ENCODE measurements around the gene POLG2. TPM values are rescaled to one million over a fixed set of nuclear protein-coding genes. Genes with fewer than 3 reads are reported as not detected.
"Not testable (repeated sequence)": the region's sequence is repeated elsewhere in the genome, so short reads cannot be mapped to it uniquely, and the experiment has no call there.

Gene POLG2
- total RNA-seq, 2 donors from 2014 or later: 32.6 to 61.1 TPM

DNA sequence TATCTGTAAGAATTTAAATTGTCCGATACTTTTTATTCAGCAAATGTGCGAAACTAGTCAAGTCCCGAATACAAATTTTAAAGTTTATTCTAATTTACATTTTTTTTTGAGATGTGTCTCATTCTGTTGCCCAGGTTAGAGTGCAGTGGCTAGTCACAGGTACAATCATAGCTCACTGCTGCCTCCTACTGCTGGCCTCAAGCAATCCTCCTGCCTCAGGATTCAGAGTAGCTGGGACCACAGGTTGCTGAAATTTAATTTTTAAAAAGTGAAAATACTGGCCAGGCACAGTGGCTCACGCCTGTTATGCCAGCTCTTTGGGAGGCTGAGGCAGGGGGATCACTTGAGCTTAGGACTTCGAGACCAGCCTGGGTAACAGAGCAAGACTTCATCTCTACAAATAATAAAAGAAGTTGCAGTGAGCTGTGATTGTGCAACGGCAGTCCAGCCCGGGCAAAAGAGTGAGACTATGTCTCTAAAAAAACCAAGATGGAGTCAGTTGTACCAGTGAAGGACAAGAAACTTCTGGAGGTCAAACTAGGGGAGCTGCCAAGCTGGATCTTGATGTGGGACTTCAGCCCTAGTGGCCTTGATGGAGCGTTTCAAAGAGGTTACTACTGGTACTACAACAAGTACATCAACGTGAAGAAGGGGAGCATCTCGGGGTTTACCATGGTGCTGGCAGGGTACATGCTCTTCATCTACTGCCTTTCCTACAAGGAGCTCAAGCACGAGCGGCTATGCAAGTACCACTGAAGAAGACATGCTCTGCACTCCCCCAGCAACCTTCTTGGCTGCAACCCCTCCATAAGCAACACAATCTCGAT lies 5.6 kb downstream of the POLG2 start:
- H3K27ac Mint-ChIP-seq: no peak overlapping the region
- peaks cover 14% of the 10 kb centered on the region for H3K36me3 Mint-ChIP-seq
- H3K9me3 Mint-ChIP-seq: no peaks in the 10 kb centered on the region
- DNase-seq (ENCODE audit: low spot score) (no peak), ATAC-seq (peak in 1 of 2 donors; percentile 70)
- peaks cover 21% of the 10 kb centered on the region in 2 donors for H3K4me1 Mint-ChIP-seq (ENCODE audit: low read depth in 2 of 2)
- H3K4me3 Mint-ChIP-seq: no peak overlapping the region
- no peaks in the 10 kb centered on the region for H3K27me3 Mint-ChIP-seq

DNA sequence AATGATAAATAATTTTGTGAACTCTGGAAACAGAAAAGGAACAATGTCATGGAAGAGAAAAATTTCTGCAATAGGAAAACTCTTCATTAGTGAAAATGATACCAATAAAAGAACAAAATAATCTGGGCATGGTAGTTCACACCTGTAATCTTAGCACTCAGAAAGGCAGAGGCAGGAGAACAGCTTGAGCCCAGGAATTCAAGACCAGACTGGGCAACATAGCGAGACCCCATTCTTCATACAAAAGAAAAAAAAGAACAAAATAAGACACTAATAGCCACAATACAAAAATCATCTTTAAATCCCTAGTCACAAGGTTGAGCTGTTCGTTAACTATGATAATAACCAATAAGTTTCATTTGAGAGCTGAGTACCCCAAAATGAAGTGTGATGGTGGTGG lies 8.6 kb downstream of the POLG2 start:
- peaks cover 6 to 8% of the 10 kb centered on the region in 2 donors for H3K4me1 Mint-ChIP-seq (ENCODE audit: low read depth in 2 of 2)
- H3K27me3 Mint-ChIP-seq: no peaks in the 10 kb centered on the region
- no peak overlapping the region for H3K4me3 Mint-ChIP-seq
- H3K27ac Mint-ChIP-seq: no peak overlapping the region
- H3K9me3 Mint-ChIP-seq: no peaks in the 10 kb centered on the region
- ATAC-seq (no peak), DNase-seq (ENCODE audit: low spot score) (no peak)
- peaks cover 15% of the 10 kb centered on the region for H3K36me3 Mint-ChIP-seq

DNA sequence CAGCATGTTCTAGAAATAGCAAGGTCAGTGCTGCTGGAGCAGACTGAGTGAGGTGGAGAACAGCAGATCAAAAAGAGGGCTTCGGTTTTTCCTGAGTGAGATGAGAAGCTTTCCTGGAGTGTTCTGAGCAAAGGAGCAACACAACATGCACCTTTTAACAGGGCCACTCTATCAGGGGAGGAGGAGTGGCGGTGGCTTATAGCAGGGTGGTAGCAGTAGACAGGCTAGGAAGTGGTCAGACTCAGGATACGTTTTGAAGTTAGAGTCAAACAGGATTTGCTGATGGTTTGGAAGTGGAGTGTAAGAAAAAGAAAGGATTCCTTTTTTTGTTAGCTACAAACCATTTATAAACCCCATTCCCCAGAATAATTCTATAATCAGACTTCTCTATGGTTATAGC lies 12.5 kb downstream of the POLG2 start:
- no peak for DNase-seq (ENCODE audit: low spot score)
- Mint-ChIP-seq H3K27me3 (no peaks in the 10 kb centered on the region), H3K27ac (no peak overlapping the region), H3K4me1 (ENCODE audit: low read depth in 2 of 2) (peaks cover 0 to 4% of the 10 kb centered on the region in 2 donors), H3K36me3 (peaks cover 9% of the 10 kb centered on the region), H3K4me3 (no peak overlapping the region), H3K9me3 (no peaks in the 10 kb centered on the region)
- ATAC-seq: peak in 1 of 2 donors; percentile 13

DNA sequence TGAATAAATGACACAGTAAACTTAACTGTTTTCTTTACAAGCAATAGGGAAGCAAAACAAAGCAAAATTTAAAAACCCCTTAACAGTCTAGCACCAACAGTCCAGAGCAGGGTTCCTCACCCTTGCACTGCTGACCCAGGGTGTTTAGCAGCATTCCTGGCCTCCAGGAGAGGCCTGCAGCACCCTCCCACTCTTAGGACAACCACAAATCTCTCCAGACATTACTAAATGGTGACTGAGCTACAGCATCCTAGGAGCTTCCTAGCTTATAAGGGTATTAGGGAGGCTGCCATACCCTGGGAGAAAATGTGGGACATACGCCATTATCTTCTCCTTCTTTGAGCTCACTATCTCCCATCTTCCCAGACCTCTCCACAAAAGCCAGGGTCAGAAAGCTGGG lies 15.9 kb downstream of the POLG2 start:
- Mint-ChIP-seq H3K9me3 (no peaks in the 10 kb centered on the region), H3K27ac (no peak overlapping the region), H3K36me3 (peaks cover 10% of the 10 kb centered on the region), H3K4me1 (ENCODE audit: low read depth in 2 of 2) (peaks cover 4% of the 10 kb centered on the region in 2 donors), H3K27me3 (no peaks in the 10 kb centered on the region), H3K4me3 (no peak overlapping the region)
- DNase-seq (ENCODE audit: low spot score): no peak
- no peak for ATAC-seq

DNA sequence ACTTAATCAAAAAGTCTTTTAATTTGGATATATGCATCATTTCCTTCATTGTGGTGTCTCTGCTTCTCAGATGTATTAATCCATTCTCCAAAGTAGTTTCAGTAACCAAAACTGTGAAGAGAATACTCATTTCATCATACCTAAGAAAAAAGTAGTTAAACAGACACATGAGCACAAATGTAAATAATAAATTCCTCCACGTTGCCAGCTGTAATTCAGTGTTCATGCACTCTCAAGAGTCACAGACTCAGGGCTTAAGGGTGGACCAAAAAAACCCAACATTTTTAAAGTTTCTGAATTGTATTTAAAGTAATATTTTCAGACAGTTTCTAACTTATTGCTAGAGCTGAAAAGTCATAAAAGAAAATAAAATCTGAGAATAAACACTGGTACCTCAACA lies 19.0 kb downstream of the POLG2 start:
- H3K36me3 Mint-ChIP-seq: peaks cover 6% of the 10 kb centered on the region
- no peak overlapping the region for H3K4me3 Mint-ChIP-seq
- no peaks in the 10 kb centered on the region for H3K27me3 Mint-ChIP-seq
- H3K9me3 Mint-ChIP-seq: no peaks in the 10 kb centered on the region
- no peak overlapping the region for H3K27ac Mint-ChIP-seq
- H3K4me1 Mint-ChIP-seq (ENCODE audit: low read depth in 2 of 2): peaks cover 0 to 4% of the 10 kb centered on the region in 2 donors
- ATAC-seq: no peak
- no peak for DNase-seq (ENCODE audit: low spot score)

DNA sequence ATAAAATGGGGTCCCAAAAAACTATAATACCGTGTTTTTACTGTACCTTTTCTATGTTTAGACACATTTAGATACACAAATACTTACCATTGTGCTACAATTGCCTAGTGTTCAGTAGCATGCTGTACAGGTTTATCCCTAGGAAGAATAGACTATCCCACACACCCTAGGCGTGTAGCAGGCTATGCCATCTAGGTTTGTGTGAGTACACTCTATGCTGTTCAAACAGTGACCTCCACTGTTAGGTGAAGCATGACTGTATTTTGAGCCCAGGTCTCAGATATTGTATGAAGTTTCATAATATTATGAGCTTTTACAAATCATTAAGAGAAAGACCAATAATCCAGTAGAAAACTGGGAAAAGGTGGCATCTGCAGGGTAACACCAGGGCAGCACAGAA lies 24.3 kb downstream of the POLG2 start:
- DNase-seq (ENCODE audit: low spot score): no peak
- Mint-ChIP-seq H3K27ac (no peak overlapping the region), H3K36me3 (peaks cover 6% of the 10 kb centered on the region), H3K4me1 (ENCODE audit: low read depth in 2 of 2) (peaks cover 0 to 4% of the 10 kb centered on the region in 2 donors), H3K9me3 (no peaks in the 10 kb centered on the region), H3K27me3 (no peaks in the 10 kb centered on the region), H3K4me3 (no peak overlapping the region)
- no peak for ATAC-seq

DNA sequence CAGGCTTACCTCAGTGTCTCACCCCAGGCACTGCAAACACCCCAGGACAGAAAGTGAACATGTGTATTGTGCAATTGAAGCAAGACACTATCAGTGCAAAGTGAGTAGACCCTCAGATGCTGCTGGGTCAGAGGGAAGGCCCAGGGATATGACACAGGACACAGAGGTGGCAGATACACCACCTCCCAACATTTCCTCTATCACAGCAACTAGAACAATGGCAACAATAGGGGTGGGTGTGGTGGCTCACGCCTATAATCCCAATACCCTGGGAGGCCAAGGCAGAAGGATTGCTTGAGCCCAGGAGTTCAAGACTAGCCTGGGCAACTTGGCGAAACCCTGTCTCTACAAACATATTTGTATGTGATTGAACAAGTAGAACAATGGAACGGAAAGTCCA lies 25.4 kb downstream of the POLG2 start:
- Mint-ChIP-seq H3K4me1 (ENCODE audit: low read depth in 2 of 2) (no peaks in the 10 kb centered on the region), H3K27me3 (peaks cover 0 to 8% of the 10 kb centered on the region in 2 donors), H3K9me3 (no peaks in the 10 kb centered on the region), H3K27ac (no peak overlapping the region), H3K36me3 (no peaks in the 10 kb centered on the region), H3K4me3 (no peak overlapping the region)
- ATAC-seq (no peak), DNase-seq (ENCODE audit: low spot score) (no peak)

DNA sequence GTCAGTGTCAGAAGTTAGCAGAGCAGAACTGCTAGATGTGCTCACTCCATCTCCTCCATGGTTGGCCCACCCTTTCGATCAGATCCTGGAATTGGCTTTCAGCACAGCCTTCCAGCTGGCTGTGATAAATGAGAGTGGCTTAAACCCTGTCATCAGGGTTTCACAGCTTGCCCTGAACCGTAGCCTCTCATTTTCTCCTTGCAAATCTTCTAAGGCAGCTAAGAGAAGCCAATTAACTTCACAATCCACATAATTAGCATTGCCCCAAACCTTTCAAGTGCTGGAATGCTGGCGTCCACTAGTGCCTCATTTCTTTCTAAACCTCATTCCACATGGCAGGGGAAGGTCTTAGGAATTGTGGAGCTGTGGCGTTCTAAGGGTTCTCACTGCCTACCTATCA lies 26.2 kb downstream of the POLG2 start:
- no peaks in the 10 kb centered on the region for H3K9me3 Mint-ChIP-seq
- ATAC-seq (no peak), DNase-seq (ENCODE audit: low spot score) (no peak)
- H3K27me3 Mint-ChIP-seq: peaks cover 0 to 16% of the 10 kb centered on the region in 2 donors
- H3K4me1 Mint-ChIP-seq (ENCODE audit: low read depth in 2 of 2): no peaks in the 10 kb centered on the region
- no peak overlapping the region for H3K4me3 Mint-ChIP-seq
- no peaks in the 10 kb centered on the region for H3K36me3 Mint-ChIP-seq
- no peak overlapping the region for H3K27ac Mint-ChIP-seq

DNA sequence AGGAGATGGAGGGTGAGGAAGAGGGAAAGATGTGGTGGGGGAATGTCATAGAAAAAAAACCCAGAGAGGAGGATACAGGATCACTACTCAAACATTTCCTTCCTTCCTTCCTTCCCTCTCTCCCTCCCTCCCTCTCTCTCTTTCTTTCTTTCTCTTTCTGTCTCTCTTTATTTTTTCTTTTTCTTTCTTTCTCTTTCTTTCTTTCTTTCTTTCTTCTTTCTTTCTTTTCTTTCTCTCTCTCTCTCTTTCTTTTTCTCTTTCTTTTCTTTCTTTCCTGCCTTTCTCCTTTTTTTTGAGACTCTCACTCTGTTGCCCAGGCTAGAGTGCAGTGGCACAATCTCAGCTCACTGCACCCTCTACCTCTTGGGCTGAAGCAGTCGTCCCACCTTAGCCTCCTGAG lies 30.0 kb downstream of the POLG2 start:
- H3K27me3 Mint-ChIP-seq: peaks cover 0 to 18% of the 10 kb centered on the region in 2 donors
- not testable (repeated sequence) for H3K27ac Mint-ChIP-seq; DNase-seq (ENCODE audit: low spot score); H3K9me3 Mint-ChIP-seq; H3K4me3 Mint-ChIP-seq; H3K4me1 Mint-ChIP-seq (ENCODE audit: low read depth in 2 of 2); H3K36me3 Mint-ChIP-seq; ATAC-seq

DNA sequence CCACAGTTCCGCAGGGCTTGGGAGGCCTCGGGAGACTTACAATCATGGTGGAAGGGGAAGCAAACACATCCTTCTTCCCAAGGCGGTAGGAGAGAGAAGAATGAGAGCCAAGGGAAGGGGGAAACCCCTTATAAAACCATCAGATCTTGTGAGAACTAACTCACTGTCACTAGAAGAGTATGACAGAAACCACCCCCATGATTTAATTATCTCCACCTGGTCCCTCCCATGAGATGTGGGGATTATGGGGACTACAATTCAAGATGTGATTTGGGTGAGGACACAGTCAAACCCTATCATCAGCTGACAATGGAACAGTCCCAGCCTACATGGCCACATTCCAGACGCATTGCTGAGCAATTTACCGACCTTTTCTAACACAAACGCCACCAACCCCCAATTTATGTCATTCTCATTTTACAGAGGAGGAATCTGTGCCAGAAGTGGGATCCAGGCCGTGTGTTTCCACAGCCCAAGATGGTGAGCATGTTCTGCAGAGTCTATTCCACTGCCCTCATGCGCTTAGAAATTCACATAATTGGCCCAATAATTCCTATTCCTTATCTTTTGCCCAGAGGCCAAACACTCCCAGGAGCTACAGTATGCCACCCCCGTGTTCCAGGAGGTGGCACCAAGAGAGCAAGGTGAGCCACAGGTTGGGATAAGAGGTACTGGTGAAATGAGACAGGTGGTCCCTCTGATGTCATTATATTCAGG lies 30.7 kb downstream of the POLG2 start:
- no peaks in the 10 kb centered on the region for H3K4me1 Mint-ChIP-seq (ENCODE audit: low read depth in 2 of 2)
- H3K4me3 Mint-ChIP-seq: no peak overlapping the region
- no peak for DNase-seq (ENCODE audit: low spot score)
- no peak for ATAC-seq
- H3K9me3 Mint-ChIP-seq: no peaks in the 10 kb centered on the region
- no peaks in the 10 kb centered on the region for H3K36me3 Mint-ChIP-seq
- peaks cover 0 to 18% of the 10 kb centered on the region in 2 donors for H3K27me3 Mint-ChIP-seq
- no peak overlapping the region for H3K27ac Mint-ChIP-seq

DNA sequence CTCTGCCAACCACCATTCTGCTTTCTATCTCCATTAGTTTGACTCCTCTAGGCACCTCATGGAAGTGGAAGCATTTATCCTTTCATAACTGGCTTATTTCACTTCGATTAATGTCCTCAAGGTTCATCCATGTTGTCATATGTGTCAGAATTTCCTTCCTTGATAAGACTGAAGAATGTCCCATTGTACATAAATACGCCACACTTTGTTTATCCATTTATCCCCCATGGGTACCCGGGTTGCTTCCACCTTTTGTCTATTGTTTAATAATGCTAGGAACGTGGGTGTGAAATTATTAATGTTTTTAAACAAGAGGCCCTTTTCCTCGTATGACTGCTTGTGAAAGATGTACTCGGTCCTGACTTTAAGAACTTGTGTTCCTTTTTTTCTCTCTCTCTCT lies 35.1 kb downstream of the POLG2 start:
- Mint-ChIP-seq H3K27me3 (peaks cover 0 to 13% of the 10 kb centered on the region in 2 donors), H3K27ac (no peak overlapping the region), H3K9me3 (no peaks in the 10 kb centered on the region), H3K36me3 (no peaks in the 10 kb centered on the region), H3K4me3 (no peak overlapping the region), H3K4me1 (ENCODE audit: low read depth in 2 of 2) (peaks cover 0 to 5% of the 10 kb centered on the region in 2 donors)
- DNase-seq (ENCODE audit: low spot score): no peak
- ATAC-seq: no peak

DNA sequence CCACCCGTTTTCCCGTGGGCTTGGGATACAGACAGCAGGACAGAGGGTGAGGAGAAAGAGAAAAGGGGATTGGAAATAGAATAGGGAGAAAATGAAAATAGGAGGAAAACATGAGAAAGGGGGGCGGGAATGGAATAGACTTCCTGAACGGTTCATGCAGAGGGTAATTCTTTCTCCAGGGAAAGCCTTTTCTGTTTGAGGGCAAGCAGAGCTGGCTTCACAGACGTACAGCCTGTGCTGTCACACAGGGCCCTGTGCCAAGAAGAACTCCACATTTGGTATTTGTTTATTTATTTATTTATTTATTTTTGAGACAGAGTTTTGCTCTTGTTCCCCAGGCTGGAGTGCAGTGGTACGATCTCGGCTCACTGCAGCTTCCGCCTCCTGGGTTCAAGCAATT lies 35.9 kb downstream of the POLG2 start:
- H3K27ac Mint-ChIP-seq: no peak overlapping the region
- DNase-seq (ENCODE audit: low spot score) (no peak), ATAC-seq (no peak)
- H3K9me3 Mint-ChIP-seq: no peaks in the 10 kb centered on the region
- no peak overlapping the region for H3K4me3 Mint-ChIP-seq
- no peaks in the 10 kb centered on the region for H3K36me3 Mint-ChIP-seq
- H3K4me1 Mint-ChIP-seq (ENCODE audit: low read depth in 2 of 2): peaks cover 5 to 11% of the 10 kb centered on the region in 2 donors
- H3K27me3 Mint-ChIP-seq: peaks cover 0 to 5% of the 10 kb centered on the region in 2 donors

DNA sequence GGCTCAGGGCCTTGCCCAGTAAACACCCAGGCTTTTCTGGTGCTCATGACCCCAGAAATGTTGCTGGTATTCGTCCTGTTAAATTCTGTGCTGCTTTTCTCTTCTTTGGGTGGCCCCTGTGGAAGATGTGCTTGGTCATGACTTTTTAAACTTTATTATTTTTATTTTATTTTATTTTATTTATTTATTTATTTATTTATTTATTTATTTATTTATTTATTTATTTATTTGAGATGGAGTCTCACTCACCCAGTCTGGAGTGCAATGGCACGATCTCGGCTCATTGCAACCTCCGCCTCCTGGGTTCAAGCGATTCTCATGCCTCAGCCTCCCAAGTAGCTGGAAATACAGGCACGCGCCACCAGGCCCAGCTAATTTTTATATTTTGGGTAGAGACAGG lies 37.0 kb downstream of the POLG2 start:
- ATAC-seq; H3K36me3 Mint-ChIP-seq; H3K27ac Mint-ChIP-seq; H3K27me3 Mint-ChIP-seq; H3K9me3 Mint-ChIP-seq; DNase-seq (ENCODE audit: low spot score); H3K4me3 Mint-ChIP-seq: not testable (repeated sequence)
- H3K4me1 Mint-ChIP-seq (ENCODE audit: low read depth in 2 of 2): peaks cover 8 to 11% of the 10 kb centered on the region in 2 donors

DNA sequence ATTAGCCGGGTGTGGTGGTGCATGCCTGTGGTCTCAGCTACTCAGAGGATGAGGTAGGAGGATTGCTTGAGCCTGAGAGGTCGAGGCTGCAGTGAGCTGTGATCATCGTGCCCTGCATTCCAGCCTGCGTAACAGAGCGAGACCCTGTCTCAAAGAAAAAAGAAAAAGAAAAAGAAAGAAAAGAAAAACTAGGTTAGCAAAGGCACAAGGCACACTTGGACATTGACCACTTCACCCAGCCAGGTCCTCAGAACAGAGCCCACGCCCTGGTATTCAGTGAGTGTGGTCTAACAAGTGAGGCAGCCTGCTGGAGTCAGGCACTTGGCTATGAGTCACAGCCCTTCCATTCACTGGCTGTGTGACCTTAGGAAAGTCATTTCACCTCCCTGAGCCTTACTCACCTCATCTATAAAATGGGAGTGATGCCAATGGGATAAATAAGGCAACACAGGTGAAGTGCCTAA lies 37.5 kb downstream of the POLG2 start:
- no peaks in the 10 kb centered on the region for H3K36me3 Mint-ChIP-seq
- no peaks in the 10 kb centered on the region for H3K27me3 Mint-ChIP-seq
- no peak overlapping the region for H3K4me3 Mint-ChIP-seq
- DNase-seq (ENCODE audit: low spot score): no peak
- H3K27ac Mint-ChIP-seq: no peak overlapping the region
- H3K4me1 Mint-ChIP-seq (ENCODE audit: low read depth in 2 of 2): peaks cover 8 to 11% of the 10 kb centered on the region in 2 donors
- H3K9me3 Mint-ChIP-seq: no peaks in the 10 kb centered on the region
- no peak for ATAC-seq
